Endodermal cell (in vitro differentiated cells): ENCODE results near the gene ESR1. TPM values are rescaled to one million over a fixed set of nuclear protein-coding genes. Genes with fewer than 3 reads are reported as not detected.

Experiments used
- DNase-seq: peaks from one replicate; pipeline ENCODE4 v3.0.0-alpha.2; 2017
- H3K27ac ChIP-seq: 2 replicates; pipeline ENCODE4 v1.5.1; 2013; ENCODE audit warnings: mild to moderate bottlenecking, low read depth, low read length, moderate library complexity
- H3K27me3 ChIP-seq: 2 replicates; pipeline ENCODE4 v1.6.1; 2013; ENCODE audit warnings: mild to moderate bottlenecking, low read length, moderate library complexity; ENCODE audit not compliant: insufficient read depth, control insufficient read depth, poor library complexity, severe bottlenecking
- H3K36me3 ChIP-seq: 2 replicates; pipeline ENCODE4 v1.7.0; 2013; ENCODE audit warnings: mild to moderate bottlenecking, low read length, moderate library complexity; ENCODE audit not compliant: control insufficient read depth, insufficient read depth
- H3K4me1 ChIP-seq: one replicate; pipeline ENCODE4 v1.7.0; 2013; ENCODE audit warnings: low read length; ENCODE audit not compliant: control insufficient read depth, insufficient read depth
- H3K4me3 ChIP-seq: 2 replicates; pipeline ENCODE4 v1.5.1; 2013; ENCODE audit warnings: mild to moderate bottlenecking, low read length, moderate library complexity
- H3K9ac ChIP-seq: 2 replicates; pipeline ENCODE4 v1.6.1; 2013; ENCODE audit warnings: mild to moderate bottlenecking, low read length, moderate library complexity; ENCODE audit not compliant: poor library complexity, severe bottlenecking; ENCODE audit errors: extremely low read depth
- H3K9me3 ChIP-seq: 2 replicates; pipeline ENCODE4 v1.6.1; 2013; ENCODE audit warnings: mild to moderate bottlenecking, low read length, moderate library complexity; ENCODE audit not compliant: control insufficient read depth
- H3K27ac Mint-ChIP-seq: 2 replicates; pipeline ENCODE4 v1.8.0; 2020; ENCODE audit warnings: mixed read lengths
- H3K27me3 Mint-ChIP-seq: 2 replicates; pipeline ENCODE4 v1.8.0; 2021; ENCODE audit warnings: mild to moderate bottlenecking, mixed read lengths; ENCODE audit not compliant: insufficient read depth
- H3K36me3 Mint-ChIP-seq: 2 replicates; pipeline ENCODE4 v1.8.0; 2020; ENCODE audit warnings: low read depth, mixed read lengths
- H3K4me1 Mint-ChIP-seq: 2 replicates; pipeline ENCODE4 v1.8.0; 2020; ENCODE audit warnings: mixed read lengths
- H3K4me3 Mint-ChIP-seq: 2 replicates; pipeline ENCODE4 v1.8.0; 2020; ENCODE audit warnings: mild to moderate bottlenecking, moderate library complexity, mixed read lengths
- H3K9me3 Mint-ChIP-seq: 2 replicates; pipeline ENCODE4 v1.8.0; 2020; ENCODE audit warnings: mild to moderate bottlenecking, mixed read lengths
- WGBS, 2 experiments: methylation state at CpG; one replicate each; pipeline versions ENCODE4 v1.1.5 to v1.1.7; 2013; ENCODE audit warnings: missing lambda C conversion rate in 2 of 2, mixed read lengths in 1 of 2; ENCODE audit not compliant: insufficient coverage in 1 of 2, insufficient read length in 1 of 2; 5-methylcytosine and 5-hydroxymethylcytosine counted together
- total RNA-seq, 2 donors: library from RNA; stranded (reverse); fragmentation: NEBNext Ultra II Directional in 1 of 2; extraction: Animal tissue kit (Norgen Biotek cat#: 25700) in 1 of 2; gene quantifications; 2 replicates in 1 of 2; 3 replicates in 1 of 2; pipeline ENCODE4 v1.2.1, GENCODE V29; 2021
- TF ChIP-seq, protein P1 (sequence below): fragments of 200-600 bp; sonication (generic); conservative IDR thresholded peaks from 2 replicates; pipeline ENCODE4 v1.5.0; 2021; ENCODE audit warnings: antibody characterized with exemption, mild to moderate bottlenecking

ESR1 gene
- total RNA-seq, 2 donors from 2014 or later, result not detected

DNA sequence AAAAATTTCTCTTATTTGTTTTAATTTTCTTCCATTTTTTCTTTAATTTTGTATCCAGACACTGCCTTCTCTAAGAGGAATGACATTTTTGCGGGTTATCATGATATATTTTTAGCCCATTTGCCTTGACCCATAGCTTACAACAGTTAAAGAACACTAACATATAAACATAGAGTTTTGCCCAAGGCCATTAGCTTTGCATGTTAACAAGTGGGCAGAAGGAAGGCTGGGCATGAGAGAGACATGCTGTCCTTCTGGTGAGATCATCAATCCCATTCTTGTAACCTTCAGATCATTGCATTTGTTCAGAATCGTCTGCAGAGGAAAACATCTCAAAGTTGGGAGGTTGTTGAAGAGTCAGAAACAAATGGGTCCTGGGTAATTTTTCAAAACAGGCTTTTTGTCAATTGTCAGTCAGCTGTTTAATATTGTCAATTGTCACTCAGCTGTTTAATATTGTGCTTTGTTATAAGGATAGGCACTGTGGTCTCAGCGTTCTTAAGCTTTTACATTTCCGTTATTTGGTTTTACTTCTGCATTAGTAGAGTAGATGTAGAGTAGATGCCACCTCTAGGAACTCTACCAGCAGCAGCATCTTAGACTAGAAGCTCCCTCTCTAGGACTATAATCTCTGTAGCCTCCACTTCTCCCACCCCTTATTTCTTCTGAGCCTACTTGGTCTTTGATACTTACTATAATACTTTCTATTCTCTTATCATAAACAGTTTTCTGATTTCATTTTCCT lies 243.1 kb downstream of the ESR1 start:
- H3K4me1 Mint-ChIP-seq, result no peaks in the 10 kb centered on the region
- H3K27ac Mint-ChIP-seq, result no peak overlapping the region

GRCh38 chr6:152052061-152052460 lies 244.6 kb downstream of the ESR1 start:
- H3K9ac ChIP-seq, result no peak overlapping the region
- no peak overlapping the region for H3K4me3 Mint-ChIP-seq
- TF ChIP-seq, protein P1, sequence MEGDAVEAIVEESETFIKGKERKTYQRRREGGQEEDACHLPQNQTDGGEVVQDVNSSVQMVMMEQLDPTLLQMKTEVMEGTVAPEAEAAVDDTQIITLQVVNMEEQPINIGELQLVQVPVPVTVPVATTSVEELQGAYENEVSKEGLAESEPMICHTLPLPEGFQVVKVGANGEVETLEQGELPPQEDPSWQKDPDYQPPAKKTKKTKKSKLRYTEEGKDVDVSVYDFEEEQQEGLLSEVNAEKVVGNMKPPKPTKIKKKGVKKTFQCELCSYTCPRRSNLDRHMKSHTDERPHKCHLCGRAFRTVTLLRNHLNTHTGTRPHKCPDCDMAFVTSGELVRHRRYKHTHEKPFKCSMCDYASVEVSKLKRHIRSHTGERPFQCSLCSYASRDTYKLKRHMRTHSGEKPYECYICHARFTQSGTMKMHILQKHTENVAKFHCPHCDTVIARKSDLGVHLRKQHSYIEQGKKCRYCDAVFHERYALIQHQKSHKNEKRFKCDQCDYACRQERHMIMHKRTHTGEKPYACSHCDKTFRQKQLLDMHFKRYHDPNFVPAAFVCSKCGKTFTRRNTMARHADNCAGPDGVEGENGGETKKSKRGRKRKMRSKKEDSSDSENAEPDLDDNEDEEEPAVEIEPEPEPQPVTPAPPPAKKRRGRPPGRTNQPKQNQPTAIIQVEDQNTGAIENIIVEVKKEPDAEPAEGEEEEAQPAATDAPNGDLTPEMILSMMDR, result no peak
- no peak overlapping the region for H3K27ac Mint-ChIP-seq
- 57% methylated on average over 4 of the region's 6 CpGs; no CpG with 5 or more reads in 1 of the 2 experiments for WGBS, 2 experiments
- H3K36me3 ChIP-seq, result no peaks in the 10 kb centered on the region
- H3K27me3 Mint-ChIP-seq, result no peaks in the 10 kb centered on the region
- no peaks in the 10 kb centered on the region for H3K4me1 ChIP-seq
- H3K27ac ChIP-seq, result no peak overlapping the region
- no peaks in the 10 kb centered on the region for H3K27me3 ChIP-seq
- no peak overlapping the region for H3K4me3 ChIP-seq
- H3K9me3 Mint-ChIP-seq, result peaks cover 3% of the 10 kb centered on the region
- H3K4me1 Mint-ChIP-seq, result no peaks in the 10 kb centered on the region
- peaks cover 7% of the 10 kb centered on the region for H3K9me3 ChIP-seq
- no peak for DNase-seq
- no peaks in the 10 kb centered on the region for H3K36me3 Mint-ChIP-seq

More for the DNA sequence above, 243.1 kb downstream of the ESR1 start:
- H3K4me3 ChIP-seq, result no peak overlapping the region
- no peaks in the 10 kb centered on the region for H3K27me3 ChIP-seq
- Mint-ChIP-seq H3K36me3 (no peaks in the 10 kb centered on the region), H3K27me3 (no peaks in the 10 kb centered on the region), H3K4me3 (no peak overlapping the region), H3K9me3 (peaks cover 3% of the 10 kb centered on the region)
- WGBS, 2 experiments, result 84% methylated on average over 4 of the region's 4 CpGs; no CpG with 5 or more reads in 1 of the 2 experiments
- TF ChIP-seq, protein P1, result no peak
- H3K9me3 ChIP-seq, result peaks cover 5% of the 10 kb centered on the region
- H3K36me3 ChIP-seq, result no peaks in the 10 kb centered on the region
- H3K4me1 ChIP-seq, result no peaks in the 10 kb centered on the region
- no peak for DNase-seq
- no peak overlapping the region for H3K27ac ChIP-seq
- no peak overlapping the region for H3K9ac ChIP-seq

GRCh38 chr6:152053332-152053731 lies 245.8 kb downstream of the ESR1 start:
- Mint-ChIP-seq H3K4me3 (no peak overlapping the region), H3K4me1 (peaks cover 5% of the 10 kb centered on the region), H3K36me3 (no peaks in the 10 kb centered on the region), H3K27me3 (no peaks in the 10 kb centered on the region), H3K9me3 (peaks cover 3% of the 10 kb centered on the region), H3K27ac (no peak overlapping the region)
- no peak overlapping the region for H3K9ac ChIP-seq
- no peaks in the 10 kb centered on the region for H3K27me3 ChIP-seq
- TF ChIP-seq, protein P1, result no peak
- no peaks in the 10 kb centered on the region for H3K36me3 ChIP-seq
- no peak for DNase-seq
- H3K27ac ChIP-seq, result no peak overlapping the region
- no peaks in the 10 kb centered on the region for H3K4me1 ChIP-seq
- WGBS, 2 experiments, result 91 to 92% methylated on average over 1 of the region's 1 CpG
- H3K4me3 ChIP-seq, result no peak overlapping the region
- H3K9me3 ChIP-seq, result peaks cover 7% of the 10 kb centered on the region
